CMK (cell line): ENCODE measurements around the gene QKI.

Experiments used
- DNase-seq: peaks from one replicate; pipeline ENCODE4 v3.0.0-alpha.2; 2010; ENCODE audit warnings: low read depth

QKI gene

GRCh38 chr6:163489584-163489983, 75.1 kb downstream of the QKI start:
- no peak for DNase-seq

GRCh38 chr6:163490826-163491577, 76.5 kb downstream of the QKI start:
- no peak for DNase-seq

- DNase-seq, result no peak
These were observed 77.3 kb downstream of the QKI start for GRCh38 chr6:163491737-163492300.

- DNase-seq, result no peak
These were observed 79.8 kb downstream of the QKI start for GRCh38 chr6:163494279-163494727.

- DNase-seq, result no peak
These were observed 81.7 kb downstream of the QKI start for GRCh38 chr6:163496205-163496604.

- no peak for DNase-seq
These were observed 85.6 kb downstream of the QKI start for GRCh38 chr6:163500105-163500504.

GRCh38 chr6:163501026-163501425, 86.5 kb downstream of the QKI start:
- DNase-seq, result no peak

GRCh38 chr6:163501439-163501838, 86.9 kb downstream of the QKI start:
- no peak for DNase-seq

- no peak for DNase-seq
These were observed 90.6 kb downstream of the QKI start for GRCh38 chr6:163504984-163505640.

- DNase-seq, result no peak
These were observed 93.4 kb downstream of the QKI start for GRCh38 chr6:163507965-163508364.

- DNase-seq, result no peak
These were observed 98.5 kb downstream of the QKI start for GRCh38 chr6:163513003-163513402.

GRCh38 chr6:163513570-163514166, 99.2 kb downstream of the QKI start:
- no peak for DNase-seq

- no peak for DNase-seq
These were observed 102.4 kb downstream of the QKI start for GRCh38 chr6:163516908-163517307.

- no peak for DNase-seq
These were observed 106.4 kb downstream of the QKI start for GRCh38 chr6:163520956-163521355.

GRCh38 chr6:163522033-163522432, 107.5 kb downstream of the QKI start:
- DNase-seq, result no peak

GRCh38 chr6:163525926-163526325, 111.4 kb downstream of the QKI start:
- DNase-seq, result no peak

GRCh38 chr6:163526346-163526745, 111.8 kb downstream of the QKI start:
- DNase-seq, result no peak

- DNase-seq, result no peak
These were observed 112.8 kb downstream of the QKI start for GRCh38 chr6:163527291-163527690.

GRCh38 chr6:163529605-163530004, 115.1 kb downstream of the QKI start:
- DNase-seq, result no peak

- no peak for DNase-seq
These were observed 115.9 kb downstream of the QKI start for GRCh38 chr6:163530406-163530805.

GRCh38 chr6:163531122-163531521, 116.6 kb downstream of the QKI start:
- no peak for DNase-seq

- no peak for DNase-seq
These were observed 118.1 kb downstream of the QKI start for GRCh38 chr6:163532526-163533078.

GRCh38 chr6:163533443-163533842, 118.9 kb downstream of the QKI start:
- no peak for DNase-seq
